Measurements from ENCODE around the gene RTP3.

- TF ChIP-seq, protein P1, sequence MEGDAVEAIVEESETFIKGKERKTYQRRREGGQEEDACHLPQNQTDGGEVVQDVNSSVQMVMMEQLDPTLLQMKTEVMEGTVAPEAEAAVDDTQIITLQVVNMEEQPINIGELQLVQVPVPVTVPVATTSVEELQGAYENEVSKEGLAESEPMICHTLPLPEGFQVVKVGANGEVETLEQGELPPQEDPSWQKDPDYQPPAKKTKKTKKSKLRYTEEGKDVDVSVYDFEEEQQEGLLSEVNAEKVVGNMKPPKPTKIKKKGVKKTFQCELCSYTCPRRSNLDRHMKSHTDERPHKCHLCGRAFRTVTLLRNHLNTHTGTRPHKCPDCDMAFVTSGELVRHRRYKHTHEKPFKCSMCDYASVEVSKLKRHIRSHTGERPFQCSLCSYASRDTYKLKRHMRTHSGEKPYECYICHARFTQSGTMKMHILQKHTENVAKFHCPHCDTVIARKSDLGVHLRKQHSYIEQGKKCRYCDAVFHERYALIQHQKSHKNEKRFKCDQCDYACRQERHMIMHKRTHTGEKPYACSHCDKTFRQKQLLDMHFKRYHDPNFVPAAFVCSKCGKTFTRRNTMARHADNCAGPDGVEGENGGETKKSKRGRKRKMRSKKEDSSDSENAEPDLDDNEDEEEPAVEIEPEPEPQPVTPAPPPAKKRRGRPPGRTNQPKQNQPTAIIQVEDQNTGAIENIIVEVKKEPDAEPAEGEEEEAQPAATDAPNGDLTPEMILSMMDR (IDR thresholded peaks at IDR 0.05) = no peak
- no peak for TF ChIP-seq EZH2 (IDR thresholded peaks at IDR 0.05; ENCODE audit: borderline replicate concordance, insufficient read depth, low read depth, low read length, poor library complexity, severe bottlenecking)
Measured at GRCh38 chr3:46512191-46512749, 14.5 kb downstream of the RTP3 start.

Data from B cell (primary cell).